GM12872 (cell line): Measurements from ENCODE around the gene GRAP.
"Not testable (repeated sequence)": the region's sequence is repeated elsewhere in the genome, so short reads cannot be mapped to it uniquely, and the experiment has no call there.

Experiments used
- TF ChIP-seq, protein P1 (sequence below): IDR thresholded peaks from 3 replicates; pipeline ENCODE4 v1.5.1; 2011; ENCODE audit warnings: low read depth, mild to moderate bottlenecking, low read length, moderate library complexity; ENCODE audit not compliant: insufficient read depth

The GRAP gene

GRCh38 chr17:19046782-19047375, at the start of gene GRAP:
GRAP (minus strand) TSS chr17:19046957; CDS start chr17:19046926, 31 bp downstream.
- TF ChIP-seq, protein P1, sequence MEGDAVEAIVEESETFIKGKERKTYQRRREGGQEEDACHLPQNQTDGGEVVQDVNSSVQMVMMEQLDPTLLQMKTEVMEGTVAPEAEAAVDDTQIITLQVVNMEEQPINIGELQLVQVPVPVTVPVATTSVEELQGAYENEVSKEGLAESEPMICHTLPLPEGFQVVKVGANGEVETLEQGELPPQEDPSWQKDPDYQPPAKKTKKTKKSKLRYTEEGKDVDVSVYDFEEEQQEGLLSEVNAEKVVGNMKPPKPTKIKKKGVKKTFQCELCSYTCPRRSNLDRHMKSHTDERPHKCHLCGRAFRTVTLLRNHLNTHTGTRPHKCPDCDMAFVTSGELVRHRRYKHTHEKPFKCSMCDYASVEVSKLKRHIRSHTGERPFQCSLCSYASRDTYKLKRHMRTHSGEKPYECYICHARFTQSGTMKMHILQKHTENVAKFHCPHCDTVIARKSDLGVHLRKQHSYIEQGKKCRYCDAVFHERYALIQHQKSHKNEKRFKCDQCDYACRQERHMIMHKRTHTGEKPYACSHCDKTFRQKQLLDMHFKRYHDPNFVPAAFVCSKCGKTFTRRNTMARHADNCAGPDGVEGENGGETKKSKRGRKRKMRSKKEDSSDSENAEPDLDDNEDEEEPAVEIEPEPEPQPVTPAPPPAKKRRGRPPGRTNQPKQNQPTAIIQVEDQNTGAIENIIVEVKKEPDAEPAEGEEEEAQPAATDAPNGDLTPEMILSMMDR = not testable (repeated sequence)

- TF ChIP-seq, protein P1 = peak; percentile 39; the same call in 2 of the 3 replicates
These were observed 15.0 kb downstream of the GRAP start for GRCh38 chr17:19031729-19032128.

GRCh38 chr17:19024101-19025078, 22.4 kb downstream of the GRAP start:
- TF ChIP-seq, protein P1 = no peak

DNA sequence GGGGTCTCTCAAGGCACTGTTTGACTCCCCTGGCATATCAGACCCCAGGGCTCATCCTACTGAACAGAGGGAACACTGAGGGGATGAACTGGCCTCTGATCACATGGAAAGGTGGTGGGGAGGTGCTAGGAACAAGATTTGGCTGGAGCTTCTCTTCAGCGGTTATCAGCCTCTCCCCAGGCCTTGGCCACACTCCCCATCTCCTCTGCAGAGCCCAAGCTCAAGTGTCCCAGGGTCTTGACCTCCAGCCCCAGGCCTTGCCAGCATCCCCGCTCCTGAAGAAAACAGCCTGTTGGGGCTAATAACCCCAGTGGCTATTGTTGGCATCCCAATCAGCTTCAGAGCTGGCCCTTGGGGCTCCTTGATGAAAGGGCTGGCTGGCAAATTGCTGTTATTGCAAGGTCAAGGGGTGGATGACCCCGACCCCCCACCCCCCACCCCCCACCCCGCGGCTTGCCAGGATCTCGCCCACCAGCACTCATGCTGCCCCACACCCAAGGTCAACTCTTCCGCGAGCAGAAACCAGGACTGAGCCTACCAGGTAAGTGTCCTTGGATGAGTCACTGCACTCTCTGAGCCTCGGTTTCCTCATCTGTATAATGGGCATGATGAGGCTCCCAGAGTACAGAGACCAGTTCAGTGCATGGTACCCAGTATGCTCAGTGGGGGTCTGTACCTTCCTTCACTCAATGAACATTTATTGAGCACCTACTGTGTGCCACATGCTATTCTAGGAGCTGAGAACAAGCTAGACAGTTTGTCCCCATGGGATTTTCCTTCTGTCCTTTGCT, 23.4 kb downstream of the GRAP start:
- TF ChIP-seq, protein P1 = no peak

DNA sequence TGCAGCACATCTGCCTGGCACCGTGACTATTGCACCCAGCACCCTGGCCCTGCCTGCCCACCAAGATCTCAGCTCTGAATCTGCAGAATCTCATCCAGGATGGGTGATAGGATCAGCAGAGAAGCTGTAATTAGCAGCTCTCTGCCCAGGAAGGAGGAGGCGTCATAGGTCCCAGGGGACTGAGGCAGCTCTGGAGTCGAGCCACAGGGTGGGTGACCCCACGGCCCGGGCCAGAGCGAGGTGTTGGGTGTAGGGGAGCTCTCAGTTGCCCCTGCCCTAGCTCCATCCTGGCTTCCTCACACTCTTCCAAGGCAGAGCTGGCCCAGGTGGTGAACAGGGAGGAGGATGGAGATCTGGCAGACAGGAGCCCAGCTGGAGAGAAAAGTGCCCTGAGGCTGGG, 24.0 kb downstream of the GRAP start:
- TF ChIP-seq, protein P1 = no peak

GRCh38 chr17:19022128-19022527, 24.6 kb downstream of the GRAP start:
- TF ChIP-seq, protein P1 = no peak

DNA sequence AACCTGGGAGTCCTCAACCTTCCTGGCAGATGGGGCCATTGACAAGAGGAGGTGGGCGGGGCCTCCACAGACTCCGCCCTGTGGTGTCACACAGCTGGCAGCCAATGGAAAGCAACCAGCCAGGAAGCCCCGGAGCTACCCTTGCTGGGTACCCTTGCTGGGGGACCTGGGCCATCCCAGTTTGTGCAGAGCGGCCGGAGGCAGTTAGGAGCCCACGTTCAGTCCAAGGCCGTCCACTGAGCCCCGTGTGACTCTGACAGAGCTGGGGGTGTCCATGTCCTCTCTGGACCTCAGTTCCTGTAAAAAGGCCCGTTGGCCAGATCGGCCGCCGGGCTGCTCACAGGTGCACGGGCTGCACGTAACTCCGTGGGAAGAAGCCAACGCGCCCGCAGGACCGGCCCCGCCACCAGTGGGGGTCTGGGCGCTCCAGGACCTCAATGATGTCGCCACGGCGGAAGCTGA, 25.1 kb downstream of the GRAP start:
- TF ChIP-seq, protein P1 = no peak
